Activated T-cell treated with anti-CD3 and anti-CD28 coated beads, Interleukin-2, amount 50 U/mL, for 4 hours (primary cell): ENCODE data around the gene SLX1A. TPM values are rescaled to one million over a fixed set of nuclear protein-coding genes. Genes with fewer than 3 reads are reported as not detected.
A peak's percentile ranks its signal among the peaks of the same experiment; 100 is the strongest.
"Not testable (repeated sequence)": the region's sequence is repeated elsewhere in the genome, so short reads cannot be mapped to it uniquely, and the experiment has no call there.

Source experiments
- ATAC-seq, 2 donors: fragments of 200-7000 bp; cut with Tn5 transposase; one replicate each; pipeline ENCODE4 v1.10.0; 2021
- DNase-seq: peaks from one replicate; pipeline ENCODE4 v3.0.0-alpha.2; 2020
- H3K27me3 Mint-ChIP-seq: one replicate; pipeline ENCODE4 v1.8.0; 2021; ENCODE audit warnings: low read depth, mixed read lengths
- H3K36me3 Mint-ChIP-seq: one replicate; pipeline ENCODE4 v1.8.0; 2022; ENCODE audit warnings: mixed read lengths; ENCODE audit not compliant: insufficient read depth
- H3K4me1 Mint-ChIP-seq: one replicate; pipeline ENCODE4 v1.8.0; 2021; ENCODE audit warnings: low read depth, mixed read lengths
- H3K4me3 Mint-ChIP-seq: one replicate; pipeline ENCODE4 v1.8.0; 2021; ENCODE audit warnings: mild to moderate bottlenecking, moderate library complexity, mixed read lengths
- H3K9me3 Mint-ChIP-seq: one replicate; pipeline ENCODE4 v1.8.0; 2021; ENCODE audit warnings: mixed read lengths
- total RNA-seq, 3 donors: library from RNA; stranded (reverse); gene quantifications; one replicate each; pipeline ENCODE4 v1.2.1, GENCODE V29; 2021

The SLX1A gene
- total RNA-seq, 3 donors from 2014 or later: 84.5 to 110 (median 95.6) TPM

GRCh38 chr16:30173054-30173453 is 20.6 kb upstream of the SLX1A start:
- Mint-ChIP-seq H3K4me1 (no peaks in the 10 kb centered on the region), H3K4me3 (no peak overlapping the region), H3K9me3 (no peaks in the 10 kb centered on the region), H3K36me3 (no peaks in the 10 kb centered on the region), H3K27me3 (no peaks in the 10 kb centered on the region)
- no peak for ATAC-seq
- no peak for DNase-seq

- ATAC-seq, H3K9me3 Mint-ChIP-seq, H3K27me3 Mint-ChIP-seq: not testable (repeated sequence)
These were observed 16.8 kb upstream of the SLX1A start for GRCh38 chr16:30176876-30177275.

GRCh38 chr16:30179195-30179594 is 14.5 kb upstream of the SLX1A start:
- Mint-ChIP-seq H3K9me3 (no peaks in the 10 kb centered on the region), H3K36me3 (peaks cover 1% of the 10 kb centered on the region), H3K27me3 (no peaks in the 10 kb centered on the region), H3K4me1 (peaks cover 10% of the 10 kb centered on the region), H3K4me3 (no peak overlapping the region)
- no peak for DNase-seq
- no peak for ATAC-seq

More at GRCh38 chr16:30176876-30177275, 16.8 kb upstream of the SLX1A start:
- not testable (repeated sequence) for DNase-seq, H3K4me3 Mint-ChIP-seq, H3K36me3 Mint-ChIP-seq, H3K4me1 Mint-ChIP-seq

GRCh38 chr16:30179931-30180330 is 13.7 kb upstream of the SLX1A start:
- peaks cover 13% of the 10 kb centered on the region for H3K4me1 Mint-ChIP-seq

GRCh38 chr16:30180741-30181140 is 12.9 kb upstream of the SLX1A start:
- Mint-ChIP-seq H3K4me3 (no peak overlapping the region), H3K4me1 (peaks cover 14% of the 10 kb centered on the region), H3K27me3 (no peaks in the 10 kb centered on the region), H3K36me3 (peaks cover 9% of the 10 kb centered on the region), H3K9me3 (no peaks in the 10 kb centered on the region)
- ATAC-seq (no peak), DNase-seq (no peak)

More at GRCh38 chr16:30179931-30180330, 13.7 kb upstream of the SLX1A start:
- Mint-ChIP-seq H3K27me3 (no peaks in the 10 kb centered on the region), H3K4me3 (no peak overlapping the region), H3K36me3 (peaks cover 9% of the 10 kb centered on the region), H3K9me3 (no peaks in the 10 kb centered on the region)
- ATAC-seq: no peak
- DNase-seq: no peak

DNA sequence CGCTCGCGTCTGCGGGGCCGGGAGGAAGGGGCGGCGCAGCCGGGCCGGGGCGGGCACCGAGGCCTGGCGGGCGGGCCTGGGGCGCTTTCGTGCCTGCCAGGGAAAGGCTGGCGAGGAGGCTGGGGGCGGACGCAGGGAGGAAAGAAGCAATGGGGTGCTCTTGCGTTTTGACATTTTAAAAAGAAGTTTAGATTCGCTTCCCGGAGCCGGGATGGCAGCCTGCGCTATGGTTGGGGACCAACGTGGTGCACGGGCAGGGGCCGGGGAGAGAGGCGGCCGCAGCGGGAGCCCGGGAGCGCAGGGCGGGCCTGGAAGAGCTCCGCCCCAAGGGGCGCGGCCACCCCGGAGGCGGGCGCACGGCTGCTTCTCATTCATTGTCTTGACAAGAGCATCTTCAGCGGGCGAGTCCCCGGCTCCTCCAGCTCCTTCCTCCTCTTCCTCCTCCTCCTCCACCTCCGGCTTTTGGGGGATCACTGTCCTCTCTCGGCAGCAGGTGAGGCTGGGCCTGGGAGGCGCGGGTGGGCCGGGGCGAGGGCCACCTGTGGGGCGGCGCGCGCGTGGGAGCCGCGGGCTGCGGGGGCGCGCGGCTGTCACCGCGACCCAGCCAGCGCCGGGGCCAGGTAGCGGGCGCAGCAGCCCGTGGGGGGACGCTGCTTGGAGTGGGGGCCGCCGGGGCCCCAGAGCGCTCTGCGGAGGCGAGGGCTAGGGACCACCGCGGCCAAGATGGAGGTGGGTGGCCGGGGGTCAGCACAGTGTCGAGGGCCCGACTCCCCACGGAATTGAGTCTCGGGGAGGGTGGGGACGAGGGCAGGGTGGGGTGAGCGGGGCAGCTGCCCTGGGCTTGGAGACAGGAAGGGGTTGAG is 10.2 kb upstream of the SLX1A start, which contains the start of gene CORO1A:
CORO1A (plus strand) TSS at position 370 of the 863 bp plus-strand sequence. CDS start 1,608 bp downstream, outside the sequence.
- peak; percentile 67 to 68 for ATAC-seq
- H3K4me3 Mint-ChIP-seq: peak within 1 kb of the TSS; percentile 98
- peak; percentile 76 for DNase-seq
- H3K27me3 Mint-ChIP-seq: no peaks in the 10 kb centered on the region
- H3K9me3 Mint-ChIP-seq: no peaks in the 10 kb centered on the region
- peaks cover 21% of the 10 kb centered on the region for H3K36me3 Mint-ChIP-seq
- peaks cover 34% of the 10 kb centered on the region for H3K4me1 Mint-ChIP-seq

DNA sequence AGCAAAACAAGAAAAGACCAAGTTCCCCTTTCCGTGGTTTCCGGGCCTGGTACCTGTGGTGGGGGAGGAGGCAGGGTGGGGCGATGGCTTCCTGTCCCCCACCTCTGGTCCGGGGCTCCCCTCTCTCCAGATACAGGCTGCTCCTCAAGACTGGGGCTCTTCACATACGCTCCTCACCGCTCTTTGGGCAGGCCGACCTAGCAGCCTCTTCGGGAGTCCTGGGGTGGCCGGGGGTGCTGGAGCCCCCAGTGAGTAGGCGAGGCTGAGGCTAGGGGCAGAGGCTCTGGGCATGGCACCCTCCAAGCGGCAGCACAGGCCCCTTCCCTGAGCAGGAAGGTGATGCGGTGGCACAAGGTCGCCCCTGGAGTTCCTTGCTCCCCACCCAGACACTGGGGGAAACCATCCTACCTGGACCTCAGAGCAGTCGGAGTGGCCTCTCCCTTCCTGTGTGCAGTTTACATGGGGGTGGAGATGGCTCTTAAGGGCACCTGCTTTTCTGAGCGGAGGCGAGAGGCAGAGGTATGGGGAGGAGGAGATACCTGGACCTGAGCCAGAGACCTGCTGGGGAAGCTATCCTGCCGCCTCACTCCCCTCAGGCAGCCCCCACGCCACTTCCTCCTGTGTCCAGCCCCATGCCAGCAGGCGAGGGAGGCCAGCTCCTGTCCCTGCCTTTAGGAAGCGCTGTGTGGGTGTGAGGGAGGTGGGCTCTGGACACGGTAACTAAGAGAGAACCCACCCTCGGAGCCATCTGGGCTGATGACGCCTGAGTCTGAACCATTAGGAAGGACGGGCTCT is 9.4 kb upstream of the SLX1A start:
- ATAC-seq (peak; percentile 10 to 20), DNase-seq (peak; percentile 53)
- peaks cover 34% of the 10 kb centered on the region for H3K4me1 Mint-ChIP-seq
- H3K27me3 Mint-ChIP-seq: no peaks in the 10 kb centered on the region
- H3K36me3 Mint-ChIP-seq: peaks cover 21% of the 10 kb centered on the region
- H3K9me3 Mint-ChIP-seq: no peaks in the 10 kb centered on the region
- H3K4me3 Mint-ChIP-seq: peak overlapping the region; percentile 98

DNA sequence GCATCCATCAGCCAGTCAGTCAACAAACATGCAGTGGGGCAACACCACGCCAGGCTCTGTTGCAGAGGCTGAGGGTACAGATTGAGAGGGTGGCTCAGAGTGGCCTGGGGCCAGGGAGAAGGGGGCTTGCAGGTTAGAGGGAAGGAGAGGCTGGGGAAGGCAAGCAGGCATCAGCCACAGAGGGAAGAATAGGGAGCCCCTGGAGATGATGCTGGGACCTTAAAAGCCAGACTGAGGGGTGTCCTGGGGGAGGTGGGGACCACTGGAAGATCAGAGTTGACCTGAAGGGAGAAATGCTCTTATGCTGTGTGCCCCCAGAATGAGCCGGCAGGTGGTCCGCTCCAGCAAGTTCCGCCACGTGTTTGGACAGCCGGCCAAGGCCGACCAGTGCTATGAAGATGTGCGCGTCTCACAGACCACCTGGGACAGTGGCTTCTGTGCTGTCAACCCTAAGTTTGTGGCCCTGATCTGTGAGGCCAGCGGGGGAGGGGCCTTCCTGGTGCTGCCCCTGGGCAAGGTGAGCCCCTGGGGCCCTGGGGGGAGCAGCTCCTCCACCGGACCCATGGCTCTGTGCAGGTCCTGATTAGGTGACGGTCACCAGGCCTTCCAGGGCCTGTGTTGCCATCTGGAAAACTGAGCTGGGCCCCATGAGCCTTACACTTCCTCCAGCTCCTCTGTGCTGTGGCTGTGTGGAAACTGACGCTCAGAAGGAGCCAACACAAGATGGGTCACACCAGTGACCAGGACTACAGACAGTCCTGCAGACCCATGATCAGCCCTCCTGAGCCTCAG is 8.6 kb upstream of the SLX1A start:
- Mint-ChIP-seq H3K36me3 (peaks cover 21% of the 10 kb centered on the region), H3K4me3 (peak overlapping the region; percentile 98), H3K9me3 (no peaks in the 10 kb centered on the region), H3K27me3 (no peaks in the 10 kb centered on the region), H3K4me1 (peaks cover 34% of the 10 kb centered on the region)
- DNase-seq (peak; percentile 6), ATAC-seq (no peak)

GRCh38 chr16:30185683-30186421 is 7.8 kb upstream of the SLX1A start:
- Mint-ChIP-seq H3K4me3 (peak overlapping the region; percentile 98), H3K9me3 (no peaks in the 10 kb centered on the region), H3K27me3 (no peaks in the 10 kb centered on the region), H3K4me1 (peaks cover 34% of the 10 kb centered on the region), H3K36me3 (peaks cover 21% of the 10 kb centered on the region)
- DNase-seq (peak; percentile 72), ATAC-seq (peak; percentile 38 to 42)

DNA sequence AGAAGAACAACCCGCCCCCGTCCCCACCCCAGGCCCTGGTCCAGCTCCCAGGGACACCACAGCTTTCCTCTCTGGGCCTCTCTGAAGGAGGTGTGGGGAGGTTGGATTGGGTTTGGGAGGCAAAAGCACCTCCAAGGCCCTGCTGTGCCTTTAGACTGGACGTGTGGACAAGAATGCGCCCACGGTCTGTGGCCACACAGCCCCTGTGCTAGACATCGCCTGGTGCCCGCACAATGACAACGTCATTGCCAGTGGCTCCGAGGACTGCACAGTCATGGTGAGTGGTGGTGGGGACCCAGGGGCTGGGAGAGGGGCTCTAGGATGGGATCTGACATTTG is 7.3 kb upstream of the SLX1A start:
- no peak for ATAC-seq

DNA sequence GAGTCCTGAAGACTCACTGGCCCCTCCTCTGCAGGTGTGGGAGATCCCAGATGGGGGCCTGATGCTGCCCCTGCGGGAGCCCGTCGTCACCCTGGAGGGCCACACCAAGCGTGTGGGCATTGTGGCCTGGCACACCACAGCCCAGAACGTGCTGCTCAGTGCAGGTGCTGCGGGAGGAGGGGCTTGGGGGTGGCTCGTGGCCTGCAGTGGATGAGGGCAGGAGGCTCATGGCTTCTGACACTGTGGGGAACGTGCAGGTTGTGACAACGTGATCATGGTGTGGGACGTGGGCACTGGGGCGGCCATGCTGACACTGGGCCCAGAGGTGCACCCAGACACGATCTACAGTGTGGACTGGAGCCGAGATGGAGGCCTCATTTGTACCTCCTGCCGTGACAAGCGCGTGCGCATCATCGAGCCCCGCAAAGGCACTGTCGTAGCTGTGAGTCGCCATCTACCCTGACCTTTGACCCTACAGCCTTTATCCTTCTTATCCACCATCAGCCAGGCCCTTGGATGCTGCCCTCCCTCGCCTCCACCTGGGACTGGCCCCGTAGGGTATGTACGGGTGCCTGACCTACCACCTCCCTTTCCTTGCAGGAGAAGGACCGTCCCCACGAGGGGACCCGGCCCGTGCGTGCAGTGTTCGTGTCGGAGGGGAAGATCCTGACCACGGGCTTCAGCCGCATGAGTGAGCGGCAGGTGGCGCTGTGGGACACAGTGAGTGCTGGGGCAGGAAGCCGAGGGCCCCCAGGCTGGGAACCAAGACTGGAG is 6.7 kb upstream of the SLX1A start:
- peak overlapping the region; percentile 98 for H3K4me3 Mint-ChIP-seq
- no peaks in the 10 kb centered on the region for H3K9me3 Mint-ChIP-seq
- peaks cover 33% of the 10 kb centered on the region for H3K4me1 Mint-ChIP-seq

More for the DNA sequence above, 7.3 kb upstream of the SLX1A start:
- peaks cover 21% of the 10 kb centered on the region for H3K36me3 Mint-ChIP-seq
- no peaks in the 10 kb centered on the region for H3K9me3 Mint-ChIP-seq
- peak overlapping the region; percentile 98 for H3K4me3 Mint-ChIP-seq
- H3K27me3 Mint-ChIP-seq: no peaks in the 10 kb centered on the region
- H3K4me1 Mint-ChIP-seq: peaks cover 34% of the 10 kb centered on the region
- no peak for DNase-seq

GRCh38 chr16:30187556-30187865 is 6.2 kb upstream of the SLX1A start:
- H3K27me3 Mint-ChIP-seq: no peaks in the 10 kb centered on the region
- H3K4me1 Mint-ChIP-seq: peaks cover 27% of the 10 kb centered on the region
- H3K4me3 Mint-ChIP-seq: peak overlapping the region; percentile 98
- no peaks in the 10 kb centered on the region for H3K9me3 Mint-ChIP-seq
- DNase-seq (no peak), ATAC-seq (no peak)
- H3K36me3 Mint-ChIP-seq: peaks cover 21% of the 10 kb centered on the region

More for the DNA sequence above, 6.7 kb upstream of the SLX1A start:
- DNase-seq (peak; percentile 90), ATAC-seq (peak; percentile 15 to 23)
- Mint-ChIP-seq H3K36me3 (peaks cover 21% of the 10 kb centered on the region), H3K27me3 (no peaks in the 10 kb centered on the region)

- DNase-seq: no peak
These were observed 5.6 kb upstream of the SLX1A start for GRCh38 chr16:30187971-30188561.

More at GRCh38 chr16:30187971-30188561, 5.6 kb upstream of the SLX1A start:
- Mint-ChIP-seq H3K36me3 (peaks cover 21% of the 10 kb centered on the region), H3K4me1 (peaks cover 24% of the 10 kb centered on the region), H3K4me3 (peak overlapping the region; percentile 59), H3K27me3 (no peaks in the 10 kb centered on the region), H3K9me3 (no peaks in the 10 kb centered on the region)
- no peak for ATAC-seq
